ENCODE results near the gene DDX56. TPM values are rescaled to one million over a fixed set of nuclear protein-coding genes. Genes with fewer than 3 reads are reported as not detected.

Gene DDX56
- total RNA-seq, 1 donor from 2014 or later, result 25.4 TPM

GRCh38 chr7:44521347-44522095 lies 52.2 kb downstream of the DDX56 start:
- intact Hi-C loops (cut with DNase I), result no loop called here
- ATAC-seq (ENCODE audit: poor library complexity) (no peak), DNase-seq (no peak)

GRCh38 chr7:44520574-44520973 lies 53.1 kb downstream of the DDX56 start:
- no peak for DNase-seq
- ATAC-seq (ENCODE audit: poor library complexity), result no peak
- intact Hi-C loops (cut with DNase I), result no loop called here

GRCh38 chr7:44519546-44519945 lies 54.2 kb downstream of the DDX56 start:
- intact Hi-C loops (cut with DNase I), result no loop called here
- ATAC-seq (ENCODE audit: poor library complexity) (no peak), DNase-seq (no peak)

- no peak for ATAC-seq (ENCODE audit: poor library complexity)
- intact Hi-C loops (cut with DNase I), result no loop called here
- no peak for DNase-seq
Observed at GRCh38 chr7:44518761-44519160, 54.9 kb downstream of the DDX56 start.

GRCh38 chr7:44517175-44517574 lies 56.5 kb downstream of the DDX56 start:
- no peak for ATAC-seq (ENCODE audit: poor library complexity)
- intact Hi-C loops (cut with DNase I), result no loop called here

More at GRCh38 chr7:44517175-44517574, 56.5 kb downstream of the DDX56 start:
- DNase-seq, result no peak

Other genes with a start within 250 kb of the DDX56 start
- 87.2 TPM for gene CAMK2B, start 248.3 kb downstream of the DDX56 start, total RNA-seq
- gene NUDCD3, start 83.2 kb downstream of the DDX56 start, total RNA-seq, result 107 TPM
- gene NPC1L1, start 32.6 kb downstream of the DDX56 start, total RNA-seq, result 0.13 TPM
- 47.6 TPM for gene TMED4, start 8.3 kb upstream of the DDX56 start, total RNA-seq
- 664 TPM for gene OGDH, start 32.7 kb upstream of the DDX56 start, total RNA-seq
- 54.1 TPM for gene ZMIZ2, start 174.9 kb upstream of the DDX56 start, total RNA-seq
- 471 TPM for gene PPIA, start 222.8 kb upstream of the DDX56 start, total RNA-seq

Data from Right ventricle myocardium superior (tissue), 1 donor.